ENCODE data around the gene TBC1D22A. TPM values are rescaled to one million over a fixed set of nuclear protein-coding genes. Genes with fewer than 3 reads are reported as not detected.

Gene TBC1D22A
- total and polyA plus RNA-seq, 4 donors, result 4.1 to 12.4 (median 8.4) TPM

- TF ChIP-seq RXRA (IDR thresholded peaks at IDR 0.05) (no peak), TAF1 (conservative IDR thresholded peaks at IDR 0.05) (no peak), YY1 (IDR thresholded peaks at IDR 0.05) (no peak), HNF4A (conservative IDR thresholded peaks at IDR 0.05) (no peak), EGR1 (IDR thresholded peaks at IDR 0.05; ENCODE audit: low read depth in 2 of 2) (no peak), JUND (IDR thresholded peaks at IDR 0.05) (no peak)
- WGBS, result 97% methylated on average over 8 of the region's 8 CpGs
- H3K9me3 ChIP-seq (ENCODE audit: control insufficient read depth in 4 of 4, low read length in 3 of 4), result no peaks in the 10 kb centered on the region
- peaks cover 0 to 7% (median 4%) of the 10 kb centered on the region in 4 donors for H3K4me1 ChIP-seq (ENCODE audit: control insufficient read depth in 4 of 4, insufficient read depth in 4 of 4, low read length in 3 of 4)
- no peaks in the 10 kb centered on the region for H3K27me3 ChIP-seq (ENCODE audit: control insufficient read depth in 4 of 4, insufficient read depth in 4 of 4, low read length in 3 of 4)
- no peak overlapping the region for H3K27ac ChIP-seq (ENCODE audit: low read depth in 1 of 2, low read length in 2 of 2)
- H3K4me3 ChIP-seq (ENCODE audit: low read depth in 1 of 3, low read length in 3 of 3), result no peak overlapping the region
- no peaks in the 10 kb centered on the region for H3K36me3 ChIP-seq (ENCODE audit: control insufficient read depth in 4 of 4, insufficient read depth in 3 of 4, low read depth in 1 of 4, low read length in 3 of 4)
- DNase-seq (ENCODE audit: low spot score), result no peak
- no peak overlapping the region for H3K9ac ChIP-seq (ENCODE audit: low read depth in 1 of 2, low read length in 2 of 2)
These were observed 356.7 kb downstream of the TBC1D22A start for GRCh38 chr22:47119181-47119580.

- no peak for DNase-seq (ENCODE audit: low spot score)
- no peaks in the 10 kb centered on the region for H3K27me3 ChIP-seq (ENCODE audit: control insufficient read depth in 4 of 4, insufficient read depth in 4 of 4, low read length in 3 of 4)
- 98% methylated on average over 2 of the region's 2 CpGs for WGBS
- no peaks in the 10 kb centered on the region for H3K9me3 ChIP-seq (ENCODE audit: control insufficient read depth in 4 of 4, low read length in 3 of 4)
- H3K4me1 ChIP-seq (ENCODE audit: control insufficient read depth in 4 of 4, insufficient read depth in 4 of 4, low read length in 3 of 4), result peaks cover 0 to 7% (median 4%) of the 10 kb centered on the region in 4 donors
- TF ChIP-seq RAD21 (IDR thresholded peaks at IDR 0.05), result no peak
- no peak for TF ChIP-seq SP1 (IDR thresholded peaks at IDR 0.05)
- no peak for TF ChIP-seq HNF4A (conservative IDR thresholded peaks at IDR 0.05)
- TF ChIP-seq EGR1 (IDR thresholded peaks at IDR 0.05; ENCODE audit: low read depth in 2 of 2), result no peak
- TF ChIP-seq NR2F2 (IDR thresholded peaks at IDR 0.05), result no peak
- no peak for TF ChIP-seq JUND (IDR thresholded peaks at IDR 0.05)
- no peak for TF ChIP-seq GABPA (IDR thresholded peaks at IDR 0.05 in 1 of 2, conservative IDR thresholded peaks at IDR 0.05 in 1 of 2)
- TF ChIP-seq MAX (IDR thresholded peaks at IDR 0.05), result no peak
- no peak for TF ChIP-seq TAF1 (conservative IDR thresholded peaks at IDR 0.05)
- TF ChIP-seq RXRA (IDR thresholded peaks at IDR 0.05), result no peak
- no peak for TF ChIP-seq HNF4G (IDR thresholded peaks at IDR 0.05)
- no peak for TF ChIP-seq ZBTB33 (IDR thresholded peaks at IDR 0.05)
- no peak for TF ChIP-seq ATF3 (IDR thresholded peaks at IDR 0.05)
- H3K9ac ChIP-seq (ENCODE audit: low read depth in 1 of 2, low read length in 2 of 2), result no peak overlapping the region
- H3K27ac ChIP-seq (ENCODE audit: low read depth in 1 of 2, low read length in 2 of 2), result no peak overlapping the region
- H3K4me3 ChIP-seq (ENCODE audit: low read depth in 1 of 3, low read length in 3 of 3), result no peak overlapping the region
- no peaks in the 10 kb centered on the region for H3K36me3 ChIP-seq (ENCODE audit: control insufficient read depth in 4 of 4, insufficient read depth in 3 of 4, low read depth in 1 of 4, low read length in 3 of 4)
These were observed 357.9 kb downstream of the TBC1D22A start for GRCh38 chr22:47120399-47120798.

GRCh38 chr22:47121791-47122190 is 359.3 kb downstream of the TBC1D22A start:
- WGBS, result 98% methylated on average over 11 of the region's 11 CpGs
- Histone ChIP-seq H3K36me3 (ENCODE audit: control insufficient read depth in 4 of 4, insufficient read depth in 3 of 4, low read depth in 1 of 4, low read length in 3 of 4) (no peaks in the 10 kb centered on the region), H3K9ac (ENCODE audit: low read depth in 1 of 2, low read length in 2 of 2) (no peak overlapping the region), H3K4me3 (ENCODE audit: low read depth in 1 of 3, low read length in 3 of 3) (no peak overlapping the region), H3K4me1 (ENCODE audit: control insufficient read depth in 4 of 4, insufficient read depth in 4 of 4, low read length in 3 of 4) (peaks cover 0 to under 1% (median under 1%) of the 10 kb centered on the region in 4 donors), H3K27me3 (ENCODE audit: control insufficient read depth in 4 of 4, insufficient read depth in 4 of 4, low read length in 3 of 4) (no peaks in the 10 kb centered on the region), H3K9me3 (ENCODE audit: control insufficient read depth in 4 of 4, low read length in 3 of 4) (no peaks in the 10 kb centered on the region), H3K27ac (ENCODE audit: low read depth in 1 of 2, low read length in 2 of 2) (no peak overlapping the region)
- TF ChIP-seq ZBTB33 (IDR thresholded peaks at IDR 0.05) (no peak), HNF4A (conservative IDR thresholded peaks at IDR 0.05) (no peak), NR2F2 (IDR thresholded peaks at IDR 0.05) (no peak), ATF3 (IDR thresholded peaks at IDR 0.05) (no peak), FOXA1 (IDR thresholded peaks at IDR 0.05) (no peak), REST (IDR thresholded peaks at IDR 0.05) (no peak), GABPA (IDR thresholded peaks at IDR 0.05 in 1 of 2, conservative IDR thresholded peaks at IDR 0.05 in 1 of 2) (no peak), JUND (IDR thresholded peaks at IDR 0.05) (no peak), MAX (IDR thresholded peaks at IDR 0.05) (no peak), HNF4G (IDR thresholded peaks at IDR 0.05) (no peak), EGR1 (IDR thresholded peaks at IDR 0.05; ENCODE audit: low read depth in 2 of 2) (no peak), FOXA2 (IDR thresholded peaks at IDR 0.05) (no peak)
- DNase-seq (ENCODE audit: low spot score), result no peak
